Stimulated activated CD8-positive, alpha-beta memory T cell treated with anti-CD3 and anti-CD28 coated beads, Interleukin-4, amount 100 ng/mL, for 24 hours (primary cell): ENCODE measurements around the gene BEND3.

Experiments used
- DNase-seq: peaks from one replicate; pipeline ENCODE4 v3.0.0-alpha.2; 2020; ENCODE audit warnings: low read depth

BEND3 gene

GRCh38 chr6:107082045-107082444 is 33.3 kb downstream of the BEND3 start:
- DNase-seq: no peak

GRCh38 chr6:107080036-107080435 is 35.3 kb downstream of the BEND3 start:
- no peak for DNase-seq

GRCh38 chr6:107079429-107079828 is 35.9 kb downstream of the BEND3 start:
- DNase-seq: no peak

GRCh38 chr6:107077710-107078109 is 37.6 kb downstream of the BEND3 start:
- no peak for DNase-seq

- DNase-seq: no peak
Measured at GRCh38 chr6:107075951-107076381, 39.3 kb downstream of the BEND3 start.

- no peak for DNase-seq
Measured at GRCh38 chr6:107070686-107071085, 44.6 kb downstream of the BEND3 start.

GRCh38 chr6:107069631-107070548 is 45.4 kb downstream of the BEND3 start:
- no peak for DNase-seq

- DNase-seq: no peak
Measured at GRCh38 chr6:107068691-107069630, 46.4 kb downstream of the BEND3 start.

GRCh38 chr6:107066697-107067659 is 48.3 kb downstream of the BEND3 start:
- DNase-seq: no peak

- DNase-seq: no peak
Measured at GRCh38 chr6:107064579-107065065, 50.7 kb downstream of the BEND3 start.

GRCh38 chr6:107062691-107063090 is 52.6 kb downstream of the BEND3 start:
- no peak for DNase-seq

GRCh38 chr6:107061125-107062020 is 53.9 kb downstream of the BEND3 start:
- no peak for DNase-seq

GRCh38 chr6:107060704-107061103 is 54.6 kb downstream of the BEND3 start:
- no peak for DNase-seq

GRCh38 chr6:107059606-107060005 is 55.7 kb downstream of the BEND3 start:
- no peak for DNase-seq

GRCh38 chr6:107057679-107058078 is 57.6 kb downstream of the BEND3 start:
- DNase-seq: no peak

GRCh38 chr6:107056796-107057195 is 58.5 kb downstream of the BEND3 start:
- no peak for DNase-seq

GRCh38 chr6:107047807-107048206 is 67.5 kb downstream of the BEND3 start:
- no peak for DNase-seq

GRCh38 chr6:107045826-107046675 is 69.3 kb downstream of the BEND3 start:
- no peak for DNase-seq

- no peak for DNase-seq
Measured at GRCh38 chr6:107033126-107033525, 82.2 kb downstream of the BEND3 start.
